Ovary (tissue), 9 donors: ENCODE measurements around the gene ERC1. TPM values are rescaled to one million over a fixed set of nuclear protein-coding genes. Genes with fewer than 3 reads are reported as not detected.
"Not testable (repeated sequence)": the region's sequence is repeated elsewhere in the genome, so short reads cannot be mapped to it uniquely, and the experiment has no call there.

Experiments
- DNase-seq, 5 donors: peaks; one replicate each; pipeline ENCODE4 v3.0.0-alpha.2; 2019 to 2020
- H3K27ac ChIP-seq, 2 donors: fragments of 200-600 bp; one replicate each; pipeline versions ENCODE4 v1.5.1 to v1.8.0; 2019 to 2022
- H3K27me3 ChIP-seq: fragments of 200-600 bp; one replicate; pipeline ENCODE4 v1.8.0; 2022
- H3K36me3 ChIP-seq: fragments of 200-600 bp; sonication (generic); one replicate; pipeline ENCODE4 v1.5.1; 2019
- H3K4me1 ChIP-seq: one replicate; pipeline ENCODE4 v1.8.1; 2013; ENCODE audit warnings: mild to moderate bottlenecking, moderate library complexity; ENCODE audit not compliant: insufficient read depth
- H3K4me3 ChIP-seq: fragments of 200-600 bp; sonication (generic); one replicate; pipeline ENCODE4 v1.5.1; 2017
- H3K9me3 ChIP-seq, 2 donors: fragments of 200-600 bp in 1 of 2; sonication (generic) in 1 of 2; one replicate each; pipeline versions ENCODE4 v1.5.1 to v1.8.1; 2013 to 2019; ENCODE audit warnings: mild to moderate bottlenecking in 1 of 2, moderate library complexity in 1 of 2
- EP300 ChIP-seq: sonication (generic); formaldehyde crosslinking; IDR thresholded peaks from one replicate; pipeline ENCODE4 v1.6.1; 2017; ENCODE audit warnings: antibody characterized with exemption
- POLR2A ChIP-seq: fragments of 450-650 bp; IDR thresholded peaks from one replicate; pipeline ENCODE4 v1.6.1; 2017; ENCODE audit warnings: antibody characterized with exemption, mild to moderate bottlenecking, moderate library complexity
- WGBS, 3 donors: extraction: QIAGEN DNeasy Blood & Tissue Kit in 1 of 3; methylation state at CpG; one replicate each; pipeline versions ENCODE4 v1.1.5 to v1.1.7; 2013 to 2017; 5-methylcytosine and 5-hydroxymethylcytosine counted together
- intact Hi-C, 4 donors: fragments of 100-400 bp; cut with DNase I; formaldehyde crosslinking; loops; one replicate each; pipeline versions ENCODE4 v1.11.0 to v1.15.1; 2022 to 2023
- polyA plus RNA-seq, 2 donors: library from polyadenylated mRNA; stranded (reverse); fragments of 200-250 nt in 1 of 2; fragments of 350-450 nt in 1 of 2; fragmentation: Illumina TruSeq in 1 of 2; extraction: RNeasy Lipid Tissue Mini Kit (QIAGEN cat#74804) in 1 of 2; gene quantifications; one replicate each; pipeline ENCODE4 v1.2.3, GENCODE V29; 2013 to 2014
- total RNA-seq, 7 donors: library from RNA; depleted of rRNA in 2 of 7; stranded (reverse); fragments of >200 nt in 2 of 7; fragmentation: NEBNext Ultra II Directional in 3 of 7; extraction: Animal tissue kit (Norgen Biotek cat#: 25700) in 3 of 7; gene quantifications; one replicate each; pipeline versions ENCODE4 v1.1.0 to v1.2.4, GENCODE V29; 2016 to 2023
- TF ChIP-seq, protein P1 (sequence below), 3 donors: fragments of 450-650 bp in 2 of 3; fragments of 200-600 bp in 1 of 3; IDR thresholded peaks; one replicate each; pipeline versions ENCODE4 v1.5.1 to v1.8.0; 2016 to 2022; ENCODE audit warnings: antibody characterized with exemption in 3 of 3, mild to moderate bottlenecking in 1 of 3
- donor health status: DM: no; HTN: no; CAD: no; lungs with moderate emphysema.
- donor health status: DM: no; HTN: no; CAD: no.
- donor health status: Bipolar disorder and iron deficiency.
- donor health status: DM: yes; HTN: yes; CAD: no.
- donor health status: DM: no; HTN: no; CAD: no.
- donor health status: DM: yes; HTN: yes; CAD: no.

The ERC1 gene
- total and polyA plus RNA-seq, 9 donors, result 10.4 to 65.2 (median 51.6) TPM

DNA sequence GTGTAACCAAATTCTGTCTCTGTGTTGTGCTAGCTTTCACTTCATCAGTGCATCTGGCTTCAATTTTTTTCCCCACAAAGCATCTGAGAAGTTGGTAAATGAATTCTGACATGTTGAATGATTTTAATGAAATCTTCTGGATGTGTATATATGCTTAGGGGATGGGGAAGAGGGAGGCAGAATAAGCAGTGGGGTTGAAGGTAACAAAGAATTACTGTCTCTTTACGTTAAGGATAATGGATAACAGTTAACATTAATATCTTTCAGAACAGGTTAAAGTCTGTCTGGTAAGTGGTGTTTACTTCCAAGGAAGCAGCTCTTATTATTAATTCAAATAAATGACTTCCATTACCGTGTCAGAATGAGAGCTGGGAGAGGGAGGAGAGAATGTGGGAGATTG, 261.7 kb downstream of the ERC1 start:
- Histone ChIP-seq H3K27me3 (no peaks in the 10 kb centered on the region), H3K4me3 (no peak overlapping the region), H3K4me1 (no peaks in the 10 kb centered on the region), H3K36me3 (no peaks in the 10 kb centered on the region), H3K9me3 (no peaks in the 10 kb centered on the region), H3K27ac (no peak overlapping the region)
- DNase-seq, result no peak
- intact Hi-C loops, result no loop called here
- TF ChIP-seq, protein P1, sequence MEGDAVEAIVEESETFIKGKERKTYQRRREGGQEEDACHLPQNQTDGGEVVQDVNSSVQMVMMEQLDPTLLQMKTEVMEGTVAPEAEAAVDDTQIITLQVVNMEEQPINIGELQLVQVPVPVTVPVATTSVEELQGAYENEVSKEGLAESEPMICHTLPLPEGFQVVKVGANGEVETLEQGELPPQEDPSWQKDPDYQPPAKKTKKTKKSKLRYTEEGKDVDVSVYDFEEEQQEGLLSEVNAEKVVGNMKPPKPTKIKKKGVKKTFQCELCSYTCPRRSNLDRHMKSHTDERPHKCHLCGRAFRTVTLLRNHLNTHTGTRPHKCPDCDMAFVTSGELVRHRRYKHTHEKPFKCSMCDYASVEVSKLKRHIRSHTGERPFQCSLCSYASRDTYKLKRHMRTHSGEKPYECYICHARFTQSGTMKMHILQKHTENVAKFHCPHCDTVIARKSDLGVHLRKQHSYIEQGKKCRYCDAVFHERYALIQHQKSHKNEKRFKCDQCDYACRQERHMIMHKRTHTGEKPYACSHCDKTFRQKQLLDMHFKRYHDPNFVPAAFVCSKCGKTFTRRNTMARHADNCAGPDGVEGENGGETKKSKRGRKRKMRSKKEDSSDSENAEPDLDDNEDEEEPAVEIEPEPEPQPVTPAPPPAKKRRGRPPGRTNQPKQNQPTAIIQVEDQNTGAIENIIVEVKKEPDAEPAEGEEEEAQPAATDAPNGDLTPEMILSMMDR (IDR thresholded peaks at IDR 0.05), result no peak
- no peak for TF ChIP-seq POLR2A
- no peak for TF ChIP-seq EP300
- 71 to 95% (median 94%) methylated on average over 2 of the region's 2 CpGs for WGBS, 3 donors

DNA sequence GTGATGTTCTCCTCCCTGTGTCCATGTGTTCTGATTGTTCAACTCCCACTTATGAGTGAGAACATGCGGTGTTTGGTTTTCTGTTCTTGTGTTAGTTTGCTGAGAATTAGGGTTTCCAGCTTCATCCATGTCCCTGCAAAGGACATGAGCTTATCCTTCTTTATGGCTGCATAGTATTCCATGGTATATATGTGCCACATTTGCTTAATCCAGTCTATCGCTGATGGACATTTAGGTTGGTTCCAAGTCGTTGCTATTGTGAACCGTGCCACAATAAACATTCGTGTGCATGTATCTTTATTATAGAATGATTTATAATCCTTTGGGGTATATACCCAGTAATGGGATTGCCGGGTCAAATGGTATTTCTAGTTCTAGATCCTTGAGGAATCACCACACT, 264.1 kb downstream of the ERC1 start:
- H3K27me3 ChIP-seq, H3K27ac ChIP-seq, DNase-seq, H3K9me3 ChIP-seq, H3K4me1 ChIP-seq, H3K4me3 ChIP-seq, intact Hi-C loops, H3K36me3 ChIP-seq: not testable (repeated sequence)
- WGBS, 3 donors, result 97 to 98% (median 98%) methylated on average over 6 of the region's 6 CpGs

DNA sequence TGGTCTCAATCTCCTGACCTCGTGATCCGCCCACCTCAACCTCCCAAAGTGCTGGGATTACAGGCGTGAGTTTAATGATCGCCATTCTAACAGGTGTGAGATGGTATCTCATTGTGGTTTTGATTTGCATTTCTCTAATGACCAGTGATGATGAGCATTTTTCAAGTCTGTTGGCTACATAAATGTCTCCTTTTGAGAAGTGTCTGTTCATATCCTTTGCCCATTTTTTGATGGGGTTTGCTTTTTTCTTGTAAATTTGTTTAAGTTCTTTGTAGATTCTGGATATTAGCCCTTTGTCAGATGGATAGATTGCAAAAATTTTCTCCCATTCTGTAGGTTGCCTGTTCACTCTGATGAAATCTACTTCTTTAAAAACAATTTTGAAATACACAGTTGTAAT, 264.8 kb downstream of the ERC1 start:
- WGBS, 3 donors, result 97 to 99% (median 98%) methylated on average over 4 of the region's 4 CpGs
- H3K27me3 ChIP-seq, DNase-seq, H3K4me1 ChIP-seq, H3K27ac ChIP-seq, intact Hi-C loops, H3K4me3 ChIP-seq, H3K36me3 ChIP-seq, H3K9me3 ChIP-seq: not testable (repeated sequence)

DNA sequence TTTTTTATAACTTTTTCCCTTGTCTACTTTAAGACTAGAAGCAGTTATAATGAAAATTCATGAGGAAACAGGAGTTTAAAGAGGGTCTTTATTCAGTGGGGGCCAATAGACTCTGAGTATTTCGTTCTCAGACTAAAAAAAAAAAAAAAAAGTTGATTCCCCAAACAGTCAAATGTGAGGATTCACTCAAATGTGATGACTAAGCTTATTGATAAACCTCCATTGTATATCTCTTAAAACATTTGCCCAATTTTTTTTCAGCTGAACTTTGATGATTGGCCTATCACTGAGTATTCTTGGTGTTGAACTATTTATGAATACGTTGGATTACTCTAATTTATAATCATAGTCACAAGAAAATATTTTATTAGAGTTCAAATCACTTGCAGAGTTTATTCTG, 265.3 kb downstream of the ERC1 start:
- no peak overlapping the region for H3K27ac ChIP-seq
- H3K4me1 ChIP-seq, result no peaks in the 10 kb centered on the region
- no peaks in the 10 kb centered on the region for H3K9me3 ChIP-seq
- H3K27me3 ChIP-seq, result no peaks in the 10 kb centered on the region
- WGBS, 3 donors, result 96 to 98% (median 97%) methylated on average over 2 of the region's 2 CpGs
- DNase-seq, result no peak
- intact Hi-C loops, result no loop called here
- no peaks in the 10 kb centered on the region for H3K36me3 ChIP-seq
- no peak overlapping the region for H3K4me3 ChIP-seq
- TF ChIP-seq EP300, result no peak
- no peak for TF ChIP-seq POLR2A
- TF ChIP-seq, protein P1 (IDR thresholded peaks at IDR 0.05), result no peak

DNA sequence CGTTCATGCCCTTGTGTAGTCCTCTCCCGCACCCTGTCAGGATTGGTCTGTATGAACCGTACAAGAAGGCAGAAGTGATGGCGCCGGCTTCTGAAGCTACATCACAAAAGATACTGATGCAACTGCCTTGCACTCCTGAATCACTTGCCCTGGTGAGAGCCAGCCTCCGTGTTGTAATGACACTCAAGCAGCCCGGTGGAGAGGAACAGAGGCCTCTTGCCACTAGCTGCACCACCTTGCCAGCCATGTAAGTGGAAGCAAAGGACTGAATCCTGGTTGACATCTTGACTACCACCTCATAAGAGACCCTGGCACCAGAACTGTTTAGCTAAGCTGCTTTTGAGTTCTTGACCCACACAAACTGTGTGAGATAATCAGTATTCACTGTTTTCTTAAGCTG, 266.0 kb downstream of the ERC1 start:
- H3K9me3 ChIP-seq, result no peaks in the 10 kb centered on the region
- DNase-seq, result no peak
- TF ChIP-seq EP300 (no peak), POLR2A (no peak)
- TF ChIP-seq, protein P1 (IDR thresholded peaks at IDR 0.05), result no peak
- no peaks in the 10 kb centered on the region for H3K4me1 ChIP-seq
- WGBS, 3 donors, result 95 to 97% (median 97%) methylated on average over 7 of the region's 7 CpGs
- no peaks in the 10 kb centered on the region for H3K27me3 ChIP-seq
- H3K27ac ChIP-seq, result no peak overlapping the region
- intact Hi-C loops, result no loop called here
- no peaks in the 10 kb centered on the region for H3K36me3 ChIP-seq
- H3K4me3 ChIP-seq, result no peak overlapping the region

DNA sequence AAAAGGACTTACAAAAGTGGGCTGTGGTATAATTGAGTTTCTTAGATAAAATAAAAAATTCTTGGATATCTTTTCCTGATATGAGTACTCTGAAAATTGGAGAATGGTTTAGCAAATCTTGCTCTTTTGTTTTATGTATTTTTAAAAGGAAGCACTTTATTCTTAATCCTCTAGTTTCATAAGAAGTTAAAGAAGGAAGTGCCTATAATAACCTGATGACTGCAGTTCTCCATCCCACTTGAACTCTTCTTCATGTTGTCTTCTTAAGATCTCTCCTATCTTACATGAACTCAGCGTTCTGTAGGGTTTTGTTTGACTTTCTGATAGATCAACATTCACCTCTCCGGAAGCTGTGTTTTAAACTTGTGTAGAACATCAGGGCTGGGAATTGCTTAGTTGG, 271.0 kb downstream of the ERC1 start:
- 62 to 85% (median 84%) methylated on average over 2 of the region's 2 CpGs for WGBS, 3 donors
- Histone ChIP-seq H3K4me1 (no peaks in the 10 kb centered on the region), H3K27ac (no peak overlapping the region), H3K36me3 (no peaks in the 10 kb centered on the region), H3K4me3 (no peak overlapping the region), H3K27me3 (no peaks in the 10 kb centered on the region), H3K9me3 (no peaks in the 10 kb centered on the region)
- intact Hi-C loops, result no loop called here
- TF ChIP-seq EP300, result no peak
- TF ChIP-seq, protein P1 (IDR thresholded peaks at IDR 0.05), result no peak
- TF ChIP-seq POLR2A, result no peak
- DNase-seq, result no peak
